HepG2 (cell line): ENCODE results near the gene SYPL2. TPM values are rescaled to one million over a fixed set of nuclear protein-coding genes. Genes with fewer than 3 reads are reported as not detected.

Source experiments
- ATM ChIP-seq: fragments of 450-650 bp; IDR thresholded peaks from 2 replicates; pipeline ENCODE4 v1.7.1; 2017; ENCODE audit warnings: mild to moderate bottlenecking, borderline replicate concordance
- BRCA1 ChIP-seq: sonication (generic); formaldehyde crosslinking; IDR thresholded peaks from 2 replicates; pipeline ENCODE4 v1.4.0; 2020; ENCODE audit warnings: missing genetic modification reagents
- ELF1 ChIP-seq: sonication (generic); formaldehyde crosslinking; IDR thresholded peaks from 2 replicates; pipeline ENCODE4 v1.4.0; 2020; ENCODE audit warnings: missing genetic modification reagents
- JUNB ChIP-seq: sonication (generic); formaldehyde crosslinking; IDR thresholded peaks from 2 replicates; pipeline ENCODE4 v1.8.0; 2022; ENCODE audit warnings: missing genetic modification reagents, mild to moderate bottlenecking, borderline replicate concordance
- KIAA2018 ChIP-seq: sonication (generic); formaldehyde crosslinking; IDR thresholded peaks from 2 replicates; pipeline ENCODE4 v1.5.0; 2020; ENCODE audit warnings: mild to moderate bottlenecking, missing genetic modification reagents, borderline replicate concordance
- NCOR1 ChIP-seq: fragments of 200-600 bp; sonication (generic); IDR thresholded peaks from 2 replicates; pipeline ENCODE4 v1.7.0; 2017; ENCODE audit warnings: antibody characterized with exemption, low read length, borderline replicate concordance
- PAF1 ChIP-seq: IDR thresholded peaks from 2 replicates; pipeline ENCODE4 v1.6.1; 2016; ENCODE audit warnings: missing genetic modification reagents, missing compliant biosample characterization
- RFX3 ChIP-seq: IDR thresholded peaks from 2 replicates; pipeline ENCODE4 v1.6.1; 2016; ENCODE audit warnings: missing biosample characterization, missing genetic modification reagents
- TEF ChIP-seq: sonication (generic); formaldehyde crosslinking; IDR thresholded peaks from 2 replicates; pipeline ENCODE4 v1.5.0; 2020; ENCODE audit warnings: missing genetic modification reagents
- ZBTB25 ChIP-seq: IDR thresholded peaks from 2 replicates; pipeline ENCODE4 v1.6.1; 2018; ENCODE audit warnings: missing genetic modification reagents
- ZNF44 ChIP-seq: sonication (generic); formaldehyde crosslinking; IDR thresholded peaks from 2 replicates; pipeline ENCODE4 v1.5.1; 2020; ENCODE audit warnings: mild to moderate bottlenecking, missing genetic modification reagents
- ZNF460 ChIP-seq: sonication (generic); formaldehyde crosslinking; IDR thresholded peaks from 2 replicates; pipeline ENCODE4 v1.5.1; 2020; ENCODE audit warnings: missing genetic modification reagents, mild to moderate bottlenecking, borderline replicate concordance
- ZNF550 ChIP-seq: sonication (generic); formaldehyde crosslinking; IDR thresholded peaks from 2 replicates; pipeline ENCODE4 v1.4.0; 2020; ENCODE audit warnings: mild to moderate bottlenecking, missing genetic modification reagents, borderline replicate concordance
- ZNF724P ChIP-seq: sonication (generic); formaldehyde crosslinking; IDR thresholded peaks from 2 replicates; pipeline ENCODE4 v1.8.0; 2022; ENCODE audit warnings: missing genetic modification reagents, borderline replicate concordance
- polyA plus RNA-seq, 8 experiments: library from polyadenylated mRNA; depleted of rRNA in 3 of 8; stranded (reverse) in 7 of 8; unstranded in 1 of 8; fragments of >200 nt; fragmentation: Illumina TruSeq in 4 of 8; extraction: Trizol in 4 of 8; gene quantifications; 2 replicates each; pipeline versions ENCODE4 v1.2.1 to v1.2.3, GENCODE V29; 2011 to 2016; ENCODE audit warnings: low read depth in 4 of 8, missing spikeins in 1 of 8, mixed read lengths in 1 of 8; ENCODE audit not compliant: insufficient read depth in 1 of 8
- total RNA-seq, 5 experiments: library from RNA; depleted of rRNA; stranded (reverse); fragments of >200 nt; fragmentation: Illumina TruSeq; extraction: Trizol; gene quantifications; 2 replicates each; pipeline ENCODE4 v1.2.3, GENCODE V29; 2016; ENCODE audit warnings: low read depth in 1 of 5

SYPL2 gene
- total and polyA plus RNA-seq, 2 of the 13 experiments (the other 11 are each of a cell fraction or from before 2014, with no cell fraction given), result 0.17 to 0.24 TPM

- TF ChIP-seq KIAA2018 (no peak), ZNF44 (CRISPR knock-in tag) (no peak), ELF1 (CRISPR knock-in tag) (no peak; the same call in 1 of the 2 replicates), ZNF460 (CRISPR knock-in tag) (no peak), TEF (CRISPR knock-in tag) (no peak), RFX3 (CRISPR knock-in tag) (no peak), PAF1 (CRISPR knock-in tag) (no peak), NCOR1 (no peak), ATM (no peak), JUNB (CRISPR knock-in tag) (no peak), ZNF724P (CRISPR knock-in tag) (0 out of 2 replicates have a peak, but pooled peaks have one; percentile 35), ZNF550 (no peak), ZBTB25 (CRISPR knock-in tag) (no peak), BRCA1 (no peak)
Observed at GRCh38 chr1:109425391-109426280, 40.7 kb upstream of the SYPL2 start (continued).
